RWPE2 (cell line): ENCODE results near the gene UBC.
"Not testable (repeated sequence)": the region's sequence is repeated elsewhere in the genome, so short reads cannot be mapped to it uniquely, and the experiment has no call there.

Experiments
- ATAC-seq: fragments of 200-7000 bp; cut with Tn5 transposase; 3 replicates; pipeline ENCODE4 v1.9.1; 2021; ENCODE audit warnings: low read depth
- DNase-seq: peaks from one replicate; pipeline ENCODE4 v3.0.0-alpha.2; 2020; ENCODE audit warnings: low spot score
- H3K27ac ChIP-seq: fragments of 450-650 bp; 2 replicates; pipeline ENCODE4 v1.5.1; 2017; ENCODE audit warnings: mild to moderate bottlenecking; ENCODE audit not compliant: poor library complexity, severe bottlenecking
- H3K27me3 ChIP-seq: fragments of 250-450 bp; sonication (Bioruptor Pico); 2 replicates; pipeline ENCODE4 v1.5.1; 2021; ENCODE audit warnings: mild to moderate bottlenecking, moderate library complexity; ENCODE audit not compliant: insufficient read depth, poor library complexity, severe bottlenecking
- H3K36me3 ChIP-seq: fragments of 250-450 bp; sonication (Bioruptor Pico); 2 replicates; pipeline ENCODE4 v1.5.1; 2020; ENCODE audit warnings: low read depth, mild to moderate bottlenecking, moderate library complexity
- H3K4me1 ChIP-seq: fragments of 250-450 bp; sonication (Bioruptor Pico); 2 replicates; pipeline ENCODE4 v1.5.1; 2021; ENCODE audit warnings: mild to moderate bottlenecking, moderate library complexity; ENCODE audit not compliant: insufficient read depth, poor library complexity, severe bottlenecking
- H3K4me3 ChIP-seq: fragments of 250-450 bp; sonication (Bioruptor Pico); 2 replicates; pipeline ENCODE4 v1.5.1; 2021; ENCODE audit warnings: mild to moderate bottlenecking, moderate library complexity; ENCODE audit not compliant: severe bottlenecking
- H3K9me3 ChIP-seq: fragments of 250-450 bp; sonication (Bioruptor Pico); 2 replicates; pipeline ENCODE4 v1.5.1; 2021; ENCODE audit warnings: mild to moderate bottlenecking, moderate library complexity; ENCODE audit not compliant: severe bottlenecking
- CTCF ChIP-seq: fragments of 450-650 bp; IDR thresholded peaks from one replicate; pipeline ENCODE4 v1.5.1; 2017; ENCODE audit warnings: mild to moderate bottlenecking, moderate library complexity; ENCODE audit not compliant: poor library complexity, severe bottlenecking

The UBC gene

DNA sequence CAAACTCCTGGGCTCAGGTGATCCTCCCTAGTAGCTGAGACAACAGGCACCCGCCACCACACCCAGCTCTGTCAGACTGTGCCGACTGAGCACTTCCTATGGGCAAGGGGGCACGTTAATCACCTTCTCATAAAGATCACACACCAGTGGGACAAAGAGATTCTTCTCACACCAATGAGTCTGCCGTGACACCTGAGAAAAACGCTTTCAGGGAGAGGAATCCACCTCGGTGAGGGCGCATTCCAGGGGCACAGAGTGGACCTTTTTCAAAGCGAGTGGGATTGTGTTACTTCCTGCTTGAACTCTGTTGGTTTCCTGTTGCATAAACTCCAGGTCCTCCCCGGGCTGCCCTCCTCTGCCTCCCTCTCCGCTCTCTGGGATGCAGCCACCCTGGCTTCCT is 33.3 kb downstream of the UBC start:
- H3K9me3 ChIP-seq, result no peaks in the 10 kb centered on the region
- no peaks in the 10 kb centered on the region for H3K27me3 ChIP-seq
- H3K4me1 ChIP-seq, result no peaks in the 10 kb centered on the region
- ATAC-seq (no peak), DNase-seq (no peak)
- no peaks in the 10 kb centered on the region for H3K36me3 ChIP-seq
- no peak overlapping the region for H3K27ac ChIP-seq
- H3K4me3 ChIP-seq, result no peak overlapping the region
- TF ChIP-seq CTCF, result no peak

- H3K4me3 ChIP-seq, H3K9me3 ChIP-seq, H3K27ac ChIP-seq, ATAC-seq, H3K36me3 ChIP-seq, H3K27me3 ChIP-seq, DNase-seq, H3K4me1 ChIP-seq: not testable (repeated sequence)
Measured at GRCh38 chr12:124880335-124880734, 34.1 kb downstream of the UBC start.

GRCh38 chr12:124878795-124879516 is 35.5 kb downstream of the UBC start:
- H3K9me3 ChIP-seq, result no peaks in the 10 kb centered on the region
- no peak for DNase-seq
- TF ChIP-seq CTCF, result no peak
- no peaks in the 10 kb centered on the region for H3K4me1 ChIP-seq
- ATAC-seq, result no peak
- no peak overlapping the region for H3K27ac ChIP-seq
- H3K4me3 ChIP-seq, result no peak overlapping the region
- no peaks in the 10 kb centered on the region for H3K27me3 ChIP-seq
- H3K36me3 ChIP-seq, result no peaks in the 10 kb centered on the region

DNA sequence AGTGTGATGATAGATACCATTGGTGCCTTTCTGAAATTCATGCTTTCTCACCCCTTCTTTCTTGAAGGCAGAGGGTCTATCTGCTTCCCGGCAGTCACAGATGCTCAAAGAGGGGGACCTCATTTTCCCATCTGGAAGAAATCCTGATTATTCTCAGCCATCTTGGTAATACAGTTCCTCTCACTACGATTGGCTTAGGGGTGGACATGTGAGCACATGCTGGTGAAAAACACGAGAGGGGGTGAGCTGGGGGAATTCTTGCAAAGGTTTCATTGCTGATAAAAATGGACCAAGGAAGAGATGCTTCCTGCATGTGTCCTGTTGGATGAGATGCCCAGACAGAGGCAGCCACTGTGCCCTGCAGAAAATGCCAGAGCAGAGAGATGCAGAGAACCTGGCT is 37.0 kb downstream of the UBC start:
- H3K36me3 ChIP-seq, result no peaks in the 10 kb centered on the region
- DNase-seq, result no peak
- no peaks in the 10 kb centered on the region for H3K9me3 ChIP-seq
- TF ChIP-seq CTCF, result no peak
- H3K4me3 ChIP-seq, result no peak overlapping the region
- H3K27ac ChIP-seq, result no peak overlapping the region
- no peak for ATAC-seq
- H3K4me1 ChIP-seq, result no peaks in the 10 kb centered on the region
- no peaks in the 10 kb centered on the region for H3K27me3 ChIP-seq

GRCh38 chr12:124876171-124876570 is 38.3 kb downstream of the UBC start:
- H3K27me3 ChIP-seq, result no peaks in the 10 kb centered on the region
- TF ChIP-seq CTCF, result no peak
- no peaks in the 10 kb centered on the region for H3K9me3 ChIP-seq
- no peak for ATAC-seq
- no peak for DNase-seq
- H3K4me1 ChIP-seq, result no peaks in the 10 kb centered on the region
- no peaks in the 10 kb centered on the region for H3K36me3 ChIP-seq
- H3K4me3 ChIP-seq, result no peak overlapping the region
- no peak overlapping the region for H3K27ac ChIP-seq
